H1 (cell line): ENCODE data around the gene CSF2. TPM values are rescaled to one million over a fixed set of nuclear protein-coding genes. Genes with fewer than 3 reads are reported as not detected.

Source experiments
- JUN ChIP-seq: IDR thresholded peaks from 2 replicates; pipeline ENCODE4 v1.6.1; 2011; ENCODE audit warnings: low read depth, mild to moderate bottlenecking, improper control_type of control experiment, low read length
- RFX5 ChIP-seq: IDR thresholded peaks from 2 replicates; pipeline ENCODE4 v1.6.1; 2011; ENCODE audit warnings: low read depth, low read length, improper control_type of control experiment, borderline replicate concordance
- polyA plus RNA-seq, 7 experiments: library from polyadenylated mRNA; depleted of rRNA in 3 of 7; stranded (reverse) in 5 of 7; unstranded in 2 of 7; fragments of >200 nt in 5 of 7; fragments of 200-250 nt in 2 of 7; gene quantifications; 1 replicate in 5 of 7; 2 replicates in 1 of 7; 4 replicates in 1 of 7; pipeline versions ENCODE4 v1.2.1 to v1.2.3, GENCODE V29; 2011 to 2013; ENCODE audit warnings: missing spikeins in 2 of 7, mixed read lengths in 2 of 7
- total RNA-seq: library from RNA; stranded (reverse); fragmentation: NEBNext Ultra II Directional; extraction: Animal tissue kit (Norgen Biotek cat#: 25700); gene quantifications from 2 replicates; pipeline ENCODE4 v1.2.1, GENCODE V29; 2021

The CSF2 gene
- total and polyA plus RNA-seq, 2 of the 8 experiments (the other 6 are each of a cell fraction or from before 2014, with no cell fraction given): not detected

DNA sequence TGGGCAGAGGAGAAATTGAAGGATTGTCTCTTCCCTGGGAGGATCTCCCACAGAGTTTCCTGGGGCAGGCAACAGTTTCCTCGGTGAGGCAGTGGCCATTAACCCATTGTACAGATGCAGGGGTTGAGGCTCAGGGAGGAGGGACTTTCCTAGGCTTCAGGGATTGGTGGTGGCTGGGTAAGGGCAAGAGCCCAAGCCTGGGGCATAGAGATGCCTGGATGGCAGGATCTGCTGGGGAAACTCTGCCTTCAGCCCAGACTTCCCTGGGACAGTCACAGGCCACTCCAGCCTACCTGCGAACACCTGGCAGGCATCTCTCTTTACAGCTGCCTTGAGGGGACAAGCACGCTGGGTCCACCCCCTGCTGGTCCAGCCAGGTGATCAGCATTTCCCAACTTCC lies 3.6 kb upstream of the CSF2 start (continued):
- no peak for TF ChIP-seq RFX5
- no peak for TF ChIP-seq JUN
